Nephron progenitor cell (in vitro differentiated cells): ENCODE results near the gene SF3A2.

Experiments used
- DNase-seq: peaks from one replicate; pipeline ENCODE4 v3.0.0; 2021
- H3K27ac Mint-ChIP-seq: 2 replicates; pipeline ENCODE4 v1.8.0; 2021; ENCODE audit warnings: mild to moderate bottlenecking, moderate library complexity, mixed read lengths
- H3K27me3 Mint-ChIP-seq: 2 replicates; pipeline ENCODE4 v1.8.0; 2021; ENCODE audit warnings: mild to moderate bottlenecking, low read depth, mixed read lengths; ENCODE audit not compliant: poor library complexity
- H3K36me3 Mint-ChIP-seq: 2 replicates; pipeline ENCODE4 v1.8.0; 2021; ENCODE audit warnings: low read depth, mixed read lengths
- H3K4me1 Mint-ChIP-seq: 2 replicates; pipeline ENCODE4 v1.8.0; 2021; ENCODE audit warnings: mixed read lengths
- H3K4me3 Mint-ChIP-seq: 2 replicates; pipeline ENCODE4 v1.8.0; 2021; ENCODE audit warnings: mild to moderate bottlenecking, moderate library complexity, mixed read lengths
- H3K9me3 Mint-ChIP-seq: 2 replicates; pipeline ENCODE4 v1.8.0; 2021; ENCODE audit warnings: mild to moderate bottlenecking, moderate library complexity, mixed read lengths
- CTCF ChIP-seq: fragments of 200-600 bp; sonication (generic); IDR thresholded peaks from 2 replicates; pipeline ENCODE4 v1.5.0; 2021; ENCODE audit warnings: antibody characterized with exemption

The SF3A2 gene

DNA sequence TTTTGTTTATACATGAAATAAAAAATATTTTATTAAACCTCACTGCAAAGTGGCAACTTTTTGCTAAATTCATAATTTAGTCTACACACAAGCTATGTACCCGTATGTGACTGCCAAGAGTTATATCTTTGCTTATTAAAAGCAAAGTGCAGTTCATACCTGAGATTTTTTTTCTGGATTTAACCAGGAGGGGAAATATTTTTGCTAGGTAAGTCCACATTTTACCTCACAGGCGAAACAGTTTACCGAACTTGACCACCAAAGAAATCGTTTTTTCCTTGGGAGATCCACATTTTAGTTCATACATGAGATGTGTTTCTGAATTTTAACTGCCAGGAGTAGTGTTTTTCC lies 31.8 kb downstream of the SF3A2 start:
- no peak for DNase-seq
- no peaks in the 10 kb centered on the region for H3K9me3 Mint-ChIP-seq
- H3K27ac Mint-ChIP-seq, result no peak overlapping the region
- peaks cover 40% of the 10 kb centered on the region for H3K4me1 Mint-ChIP-seq
- TF ChIP-seq CTCF, result no peak
- H3K27me3 Mint-ChIP-seq, result peaks cover 16% of the 10 kb centered on the region
- H3K36me3 Mint-ChIP-seq, result peaks cover 9% of the 10 kb centered on the region
- peak overlapping the region; percentile 91 for H3K4me3 Mint-ChIP-seq

DNA sequence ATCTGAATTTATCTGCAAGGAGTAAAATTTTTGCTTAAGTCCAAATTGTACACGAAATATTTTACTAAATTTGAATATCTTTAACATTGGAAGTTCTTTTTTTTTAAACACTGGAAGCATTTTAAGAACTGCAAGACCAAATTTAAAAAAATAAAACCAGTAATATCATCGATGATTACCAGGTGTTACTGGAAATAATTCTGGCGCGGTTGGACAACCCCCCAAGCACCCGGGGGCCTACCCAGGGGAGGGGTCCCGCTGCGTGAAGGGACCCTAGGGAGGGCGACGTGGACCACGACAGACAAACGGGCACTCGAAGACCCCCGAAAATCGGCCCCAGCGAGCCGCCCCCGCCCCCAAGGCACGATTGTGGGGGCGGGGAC lies 32.2 kb downstream of the SF3A2 start:
- peaks cover 44% of the 10 kb centered on the region for H3K4me1 Mint-ChIP-seq
- H3K9me3 Mint-ChIP-seq, result no peaks in the 10 kb centered on the region
- H3K36me3 Mint-ChIP-seq, result peaks cover 11% of the 10 kb centered on the region
- H3K27ac Mint-ChIP-seq, result no peak overlapping the region
- no peak for DNase-seq
- peaks cover 20% of the 10 kb centered on the region for H3K27me3 Mint-ChIP-seq
- peak overlapping the region; percentile 91 for H3K4me3 Mint-ChIP-seq
- TF ChIP-seq CTCF, result no peak

GRCh38 chr19:2269244-2270156 lies 32.9 kb downstream of the SF3A2 start:
- peak overlapping the region; percentile 96 for H3K27ac Mint-ChIP-seq
- no peaks in the 10 kb centered on the region for H3K9me3 Mint-ChIP-seq
- DNase-seq, result peak; percentile 99
- peak overlapping the region; percentile 91 for H3K4me3 Mint-ChIP-seq
- H3K4me1 Mint-ChIP-seq, result peaks cover 49% of the 10 kb centered on the region
- H3K27me3 Mint-ChIP-seq, result peaks cover 22% of the 10 kb centered on the region
- no peak for TF ChIP-seq CTCF
- peaks cover 17% of the 10 kb centered on the region for H3K36me3 Mint-ChIP-seq

GRCh38 chr19:2270157-2270422 lies 33.5 kb downstream of the SF3A2 start:
- peaks cover 52% of the 10 kb centered on the region for H3K4me1 Mint-ChIP-seq
- no peak for TF ChIP-seq CTCF
- H3K27me3 Mint-ChIP-seq, result peaks cover 22% of the 10 kb centered on the region
- DNase-seq, result peak; percentile 50
- peak overlapping the region; percentile 91 for H3K4me3 Mint-ChIP-seq
- peaks cover 17% of the 10 kb centered on the region for H3K36me3 Mint-ChIP-seq
- peak overlapping the region; percentile 83 for H3K27ac Mint-ChIP-seq
- H3K9me3 Mint-ChIP-seq, result no peaks in the 10 kb centered on the region

GRCh38 chr19:2270423-2271233 lies 34.0 kb downstream of the SF3A2 start:
- peak; percentile 61 for DNase-seq
- TF ChIP-seq CTCF, result no peak
- H3K36me3 Mint-ChIP-seq, result peaks cover 17% of the 10 kb centered on the region
- H3K9me3 Mint-ChIP-seq, result no peaks in the 10 kb centered on the region
- H3K27me3 Mint-ChIP-seq, result peaks cover 22% of the 10 kb centered on the region
- no peak overlapping the region for H3K27ac Mint-ChIP-seq
- peak overlapping the region; percentile 91 for H3K4me3 Mint-ChIP-seq
- peaks cover 54% of the 10 kb centered on the region for H3K4me1 Mint-ChIP-seq
